SKM-1 (cell line): ENCODE results near the gene NPAS2.

ENCODE experiments used
- DNase-seq: peaks from one replicate; lab custom pipeline; 2025; ENCODE audit not compliant: unreplicated experiment; lab: John Stamatoyannopoulos, UW

NPAS2 gene

DNA sequence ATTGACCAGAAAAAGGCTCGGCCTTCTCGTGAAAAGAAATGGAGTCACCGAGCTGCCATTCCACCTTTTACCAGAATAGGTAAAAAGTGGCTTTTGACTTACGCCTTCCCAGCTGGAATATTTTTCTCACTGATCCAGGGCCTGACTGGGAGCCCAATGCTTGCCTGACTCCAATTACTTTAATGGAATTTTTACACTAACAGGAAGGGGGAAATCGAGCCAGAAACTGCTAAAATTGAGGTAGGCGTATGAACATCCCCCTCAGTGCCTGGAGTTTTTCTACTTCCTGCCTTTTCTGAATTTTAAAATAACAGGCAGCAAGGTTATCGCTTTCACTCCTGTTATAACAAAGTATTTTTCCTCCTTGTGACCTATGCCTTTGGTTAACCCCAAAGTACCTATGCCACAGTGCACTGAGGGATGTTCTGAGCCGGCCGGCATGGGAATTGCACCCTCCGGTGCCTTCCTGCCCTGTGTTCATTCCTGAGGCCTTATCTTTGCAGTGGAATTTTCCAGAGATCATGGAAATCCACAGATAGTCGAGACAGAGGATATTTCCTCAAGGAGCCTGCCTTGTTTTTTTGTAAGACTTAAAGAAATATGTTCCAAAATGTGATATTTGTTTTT, 163.9 kb downstream of the NPAS2 start:
- no peak for DNase-seq

DNA sequence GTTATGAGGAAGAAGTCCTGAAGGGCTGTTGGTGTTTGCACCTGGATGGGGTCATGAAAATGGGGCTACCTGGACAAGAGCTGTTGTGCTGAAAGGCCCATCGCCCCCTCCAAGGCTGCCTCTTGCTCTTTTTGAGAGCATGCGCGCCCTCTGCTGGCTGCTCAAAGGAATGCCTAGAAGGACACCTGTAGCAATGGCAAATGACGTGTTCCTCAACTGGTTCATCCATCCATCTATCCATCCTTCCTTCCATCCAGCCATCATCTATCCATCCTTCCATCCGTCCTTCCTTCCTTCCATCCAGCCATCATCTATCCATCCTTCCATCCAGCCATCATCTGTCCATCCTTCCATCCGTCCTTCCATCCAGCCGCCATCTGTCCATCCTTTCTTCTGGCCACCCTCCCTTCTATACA, 165.0 kb downstream of the NPAS2 start:
- peak; percentile 17 for DNase-seq

DNA sequence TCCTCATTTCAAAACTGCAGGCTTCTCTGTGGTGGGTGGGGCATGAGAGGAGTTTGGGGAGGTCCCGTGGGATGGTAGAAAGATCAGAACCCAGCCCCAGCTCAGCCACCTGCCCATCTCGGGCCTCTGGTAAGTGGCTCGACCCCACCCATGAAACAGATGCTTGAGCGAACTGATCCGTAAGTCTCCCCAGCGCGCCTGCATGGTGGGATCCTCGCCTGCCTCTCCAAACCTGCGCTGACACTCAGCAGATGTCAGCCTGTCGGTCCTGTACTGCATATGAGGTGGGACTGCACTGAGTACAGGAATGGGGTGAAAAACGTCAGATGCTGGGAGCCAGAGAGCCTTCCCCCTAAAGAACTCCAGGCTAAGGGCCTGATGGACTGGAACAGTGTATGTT, 166.2 kb downstream of the NPAS2 start:
- no peak for DNase-seq

DNA sequence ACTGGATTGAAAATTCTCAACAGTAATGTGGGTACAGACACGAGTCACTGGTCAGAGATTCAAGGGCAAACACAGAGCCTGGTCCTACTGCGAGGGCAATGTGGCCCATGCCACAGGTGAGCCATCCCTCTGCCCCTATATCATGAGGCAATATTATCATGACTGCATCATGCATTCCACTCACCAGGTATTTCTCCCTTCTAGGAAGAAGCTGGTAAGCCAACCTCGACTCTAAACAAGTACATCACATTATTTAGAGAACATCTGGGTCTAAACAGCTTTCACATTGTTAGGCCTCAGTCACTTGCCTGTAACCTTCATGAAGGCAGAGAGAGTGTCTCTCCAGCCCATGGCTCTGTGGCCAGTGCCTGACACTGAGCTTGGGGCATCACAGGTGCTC, 167.6 kb downstream of the NPAS2 start:
- no peak for DNase-seq

DNA sequence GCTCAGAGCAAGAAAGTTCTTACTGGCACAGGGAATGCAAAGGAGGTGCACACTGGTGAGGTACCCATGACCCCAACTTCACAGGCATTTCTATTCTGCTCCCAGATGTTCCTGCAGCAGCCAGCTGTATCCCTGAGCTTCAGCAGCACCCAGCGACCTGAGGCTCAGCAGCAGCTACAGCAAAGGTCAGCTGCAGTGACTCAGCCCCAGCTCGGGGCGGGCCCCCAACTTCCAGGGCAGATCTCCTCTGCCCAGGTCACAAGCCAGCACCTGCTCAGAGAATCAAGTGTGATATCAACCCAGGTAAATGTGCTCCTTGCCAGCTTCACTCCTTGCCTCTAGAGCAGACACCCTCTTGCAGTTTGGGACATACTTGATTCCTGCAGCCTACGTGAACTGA, 168.0 kb downstream of the NPAS2 start:
- DNase-seq: no peak

DNA sequence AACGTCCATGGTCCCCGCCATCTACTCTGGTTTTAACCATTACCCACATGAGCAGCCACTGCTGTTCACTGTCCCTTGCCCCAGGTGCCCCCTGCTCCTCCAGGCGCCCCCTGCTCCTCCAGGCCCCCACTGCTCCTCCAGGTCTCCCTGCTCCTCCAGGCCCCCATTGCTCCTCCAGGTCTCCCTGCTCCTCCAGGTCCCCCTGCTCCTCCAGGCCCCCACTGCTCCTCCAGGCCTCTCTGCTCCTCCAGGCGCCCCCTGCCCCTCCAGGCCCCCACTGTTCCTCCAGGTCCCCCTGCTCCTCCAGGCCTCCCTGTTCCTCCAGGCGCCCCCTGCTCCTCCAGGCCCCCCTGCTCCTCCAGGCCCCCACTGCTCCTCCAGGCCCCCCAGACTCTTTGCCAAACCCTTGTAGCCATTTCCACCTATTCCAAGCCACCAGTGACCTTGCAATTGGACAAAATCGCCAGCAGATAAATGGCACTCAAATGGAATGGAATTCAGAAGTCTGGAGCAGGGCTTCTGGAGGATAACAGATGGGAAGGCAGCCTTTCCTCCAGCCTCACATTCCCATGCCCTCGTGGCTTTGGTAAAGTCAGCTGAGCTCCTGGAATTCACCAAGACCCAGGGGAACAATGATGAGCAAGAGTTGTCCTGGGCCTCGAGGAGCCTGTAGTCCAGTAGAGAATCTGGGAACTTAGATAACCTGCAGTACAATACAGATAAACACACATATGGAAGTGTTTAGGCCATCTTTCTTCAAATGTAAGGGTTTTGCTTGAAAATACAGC, 168.9 kb downstream of the NPAS2 start:
- no peak for DNase-seq

DNA sequence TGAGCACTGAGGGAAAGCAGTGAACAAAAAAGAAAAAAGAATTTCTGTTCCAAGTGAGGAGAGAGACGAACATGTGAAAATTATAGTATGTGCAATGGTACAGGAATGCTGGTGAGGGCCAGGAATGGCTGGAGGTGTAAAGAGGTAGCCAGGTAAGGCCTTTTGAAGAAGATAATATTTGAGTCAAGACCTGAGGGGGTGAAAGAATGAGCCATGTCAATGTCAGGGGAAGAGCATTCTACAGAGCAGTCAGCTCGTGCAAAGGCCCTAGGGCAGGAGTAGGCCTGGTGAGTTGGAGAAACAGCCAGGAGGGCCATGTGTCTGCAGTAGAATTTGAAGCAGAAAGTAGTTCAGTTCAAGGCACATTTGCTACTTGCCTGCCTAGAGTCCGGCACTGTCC, 169.7 kb downstream of the NPAS2 start:
- no peak for DNase-seq

DNA sequence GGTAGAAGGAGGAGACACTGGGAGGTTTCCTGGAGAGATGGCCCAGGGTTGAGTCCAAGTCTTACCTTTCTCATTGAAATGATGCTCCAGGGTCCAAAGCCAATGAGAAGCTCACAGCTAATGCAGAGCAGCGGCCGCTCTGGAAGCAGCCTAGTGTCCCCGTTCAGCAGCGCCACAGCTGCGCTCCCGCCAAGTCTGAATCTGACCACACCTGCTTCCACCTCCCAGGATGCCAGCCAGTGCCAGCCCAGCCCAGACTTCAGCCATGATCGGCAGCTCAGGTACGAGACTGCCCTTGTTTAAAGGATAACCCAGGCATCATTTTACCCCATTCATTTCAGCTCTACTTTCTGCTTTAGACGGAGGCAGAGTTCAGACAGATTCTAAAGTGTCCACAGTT, 170.2 kb downstream of the NPAS2 start:
- no peak for DNase-seq

DNA sequence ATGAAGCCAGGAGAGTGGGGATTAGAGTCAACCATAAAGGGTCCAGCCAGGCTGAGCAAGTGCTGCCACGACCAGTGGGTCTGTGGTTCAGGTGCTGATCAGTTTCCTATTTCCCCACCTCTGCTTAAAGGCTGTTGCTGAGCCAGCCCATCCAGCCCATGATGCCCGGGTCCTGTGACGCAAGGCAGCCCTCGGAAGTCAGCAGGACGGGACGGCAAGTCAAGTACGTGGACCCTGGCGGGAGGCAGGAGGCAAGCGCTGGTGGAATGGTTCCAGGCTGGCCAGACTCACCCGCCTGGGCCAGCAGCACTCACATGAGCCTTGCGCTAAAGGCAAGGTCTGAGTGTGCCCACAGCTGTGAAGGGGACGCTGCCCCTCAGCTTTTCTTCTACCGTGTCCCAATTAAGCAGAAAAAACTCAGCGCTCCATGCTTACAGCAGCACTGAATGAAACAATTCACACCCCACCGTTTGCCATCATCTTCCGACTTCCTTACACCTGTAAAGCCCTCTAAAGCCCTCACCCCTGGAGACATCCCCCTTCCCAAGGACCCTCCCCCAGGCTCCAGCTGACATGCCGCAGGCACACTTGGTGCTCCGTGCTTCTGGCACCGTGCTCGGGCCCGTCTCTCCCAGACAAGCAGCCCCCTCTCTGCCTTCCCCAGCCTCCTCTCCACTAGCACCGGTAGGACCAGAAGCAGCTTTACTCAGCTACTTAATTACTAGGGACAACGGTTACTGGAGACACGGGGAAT, 170.9 kb downstream of the NPAS2 start:
- no peak for DNase-seq

DNA sequence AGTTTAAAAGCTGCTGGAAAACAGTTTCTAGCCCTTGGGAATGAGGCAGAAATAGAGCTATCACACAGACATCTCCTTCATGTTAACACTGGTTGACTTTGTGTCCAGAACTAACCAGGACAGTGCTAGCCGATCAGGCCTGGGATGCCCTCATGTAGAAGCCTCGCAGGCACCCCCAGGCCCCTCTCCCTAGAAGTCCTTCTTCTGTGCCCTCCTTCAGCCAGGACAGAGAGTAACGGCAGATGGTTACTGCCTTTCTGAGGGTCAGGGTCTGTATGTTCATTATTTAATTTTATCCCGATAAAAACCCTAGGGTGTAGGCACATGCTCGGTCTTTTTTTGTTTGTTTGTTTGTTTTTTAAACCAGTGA, 171.4 kb downstream of the NPAS2 start:
- DNase-seq: no peak

DNA sequence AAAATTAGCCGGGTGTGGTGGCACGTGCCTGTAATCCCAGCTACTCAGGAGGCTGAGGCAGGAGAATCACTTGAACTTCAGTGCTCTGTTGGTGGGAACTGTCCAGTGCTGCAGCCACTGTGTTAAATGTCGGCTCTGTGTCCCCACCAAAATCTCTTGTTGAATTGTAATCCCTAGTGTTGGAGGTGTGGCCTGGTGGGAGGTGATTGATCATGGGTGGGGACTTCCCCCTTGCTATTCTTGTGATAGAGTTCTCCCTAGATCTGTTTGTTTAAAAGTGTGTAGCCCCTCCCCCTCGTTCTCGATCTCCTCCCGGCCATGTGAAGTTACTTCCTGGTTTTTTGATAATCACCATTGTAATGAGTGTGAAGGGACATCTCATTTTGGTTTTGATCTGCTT, 172.3 kb downstream of the NPAS2 start:
- DNase-seq: no peak

DNA sequence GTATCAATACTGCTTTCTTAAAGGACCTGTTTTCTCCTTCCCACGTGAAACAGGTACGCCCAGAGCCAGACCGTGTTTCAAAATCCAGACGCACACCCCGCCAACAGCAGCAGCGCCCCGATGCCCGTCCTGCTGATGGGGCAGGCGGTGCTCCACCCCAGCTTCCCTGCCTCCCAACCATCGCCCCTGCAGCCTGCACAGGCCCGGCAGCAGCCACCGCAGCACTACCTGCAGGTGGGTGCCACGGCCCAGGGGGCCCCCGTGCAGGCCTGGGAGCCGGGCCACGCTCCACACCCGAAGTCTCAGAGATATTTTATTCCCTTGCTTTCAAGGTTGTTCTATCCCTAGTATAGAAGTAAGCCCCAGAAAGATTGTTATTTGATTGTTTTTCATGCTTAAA, 173.4 kb downstream of the NPAS2 start:
- DNase-seq: no peak

DNA sequence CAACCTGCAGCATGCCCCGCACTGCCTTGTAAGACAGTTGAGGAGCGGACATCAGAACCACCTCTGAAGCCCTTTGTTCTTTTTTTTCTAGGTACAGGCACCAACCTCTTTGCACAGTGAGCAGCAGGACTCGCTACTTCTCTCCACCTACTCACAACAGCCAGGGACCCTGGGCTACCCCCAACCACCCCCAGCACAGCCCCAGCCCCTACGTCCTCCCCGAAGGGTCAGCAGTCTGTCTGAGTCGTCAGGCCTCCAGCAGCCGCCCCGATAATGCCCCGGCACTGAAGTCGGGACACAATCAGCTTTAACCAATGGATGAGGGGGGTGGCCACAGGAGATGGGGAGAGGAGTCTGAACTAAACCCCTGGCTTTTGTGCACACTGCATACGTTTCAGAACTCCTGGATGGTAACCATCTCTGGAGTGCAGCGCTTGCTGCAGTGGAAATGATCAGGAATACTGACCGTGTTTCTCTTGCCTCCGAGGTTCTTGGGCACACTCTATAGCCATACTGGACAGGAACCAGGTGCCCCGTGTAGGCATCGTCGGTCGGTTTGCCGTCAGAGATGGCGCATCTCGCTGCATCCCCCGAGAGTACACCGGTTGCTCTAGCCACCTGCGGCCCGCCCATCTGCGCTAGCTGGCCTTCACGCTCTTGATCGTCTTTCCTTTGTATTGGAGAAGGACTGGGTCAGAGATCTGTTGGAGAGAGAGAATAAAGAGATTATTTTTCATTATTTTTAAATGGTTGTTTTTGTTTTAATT, 175.6 kb downstream of the NPAS2 start:
- DNase-seq: no peak

DNA sequence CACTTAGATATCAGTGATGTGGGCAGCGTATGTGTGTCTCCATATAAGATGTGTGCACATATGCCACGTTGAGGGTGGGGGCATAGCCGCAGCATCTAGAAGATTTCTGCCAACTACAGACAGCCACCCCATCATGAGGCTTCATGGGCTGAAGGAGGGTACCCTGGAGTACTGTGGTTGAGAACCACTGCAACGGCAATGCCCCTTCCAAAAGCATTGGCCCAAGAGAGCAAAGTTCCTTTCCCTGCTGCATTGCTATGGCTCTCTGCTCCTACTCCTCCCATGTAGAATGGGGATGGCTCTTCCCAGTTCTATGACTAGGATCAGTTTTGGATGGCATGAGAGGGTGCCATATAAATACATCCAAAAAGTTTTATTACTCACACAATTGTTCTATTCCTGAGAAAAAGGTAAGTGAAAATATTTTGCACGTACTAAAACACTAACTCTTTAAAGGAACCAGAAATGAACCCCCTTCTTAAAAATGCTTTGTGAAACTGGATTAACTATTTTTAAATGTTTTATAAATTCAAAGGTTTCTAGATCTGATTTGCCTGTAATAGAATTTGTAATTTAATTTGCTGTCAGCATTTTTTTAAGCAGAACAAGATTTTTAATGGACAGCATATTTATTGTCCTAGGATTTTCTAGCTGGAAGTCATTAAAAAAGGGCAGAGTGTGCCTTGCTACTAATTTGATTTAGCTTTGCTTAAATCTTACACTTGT, 177.7 kb downstream of the NPAS2 start:
- no peak for DNase-seq

DNA sequence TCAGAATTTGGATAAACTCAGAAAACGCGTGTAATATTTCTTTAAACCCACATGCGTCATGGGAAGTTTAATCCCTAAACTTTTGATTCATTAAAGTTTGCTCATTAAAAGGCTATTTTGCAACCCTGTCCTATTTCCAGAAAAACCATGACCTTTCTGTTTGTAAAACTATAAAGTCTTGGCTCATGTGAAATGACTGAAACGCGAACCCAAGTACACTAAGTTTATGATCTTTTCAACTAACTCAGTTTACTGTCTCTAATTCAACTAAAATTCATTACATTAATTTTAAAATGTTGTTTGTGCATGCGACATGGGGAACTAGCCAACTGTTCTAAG, 178.3 kb downstream of the NPAS2 start:
- no peak for DNase-seq

DNA sequence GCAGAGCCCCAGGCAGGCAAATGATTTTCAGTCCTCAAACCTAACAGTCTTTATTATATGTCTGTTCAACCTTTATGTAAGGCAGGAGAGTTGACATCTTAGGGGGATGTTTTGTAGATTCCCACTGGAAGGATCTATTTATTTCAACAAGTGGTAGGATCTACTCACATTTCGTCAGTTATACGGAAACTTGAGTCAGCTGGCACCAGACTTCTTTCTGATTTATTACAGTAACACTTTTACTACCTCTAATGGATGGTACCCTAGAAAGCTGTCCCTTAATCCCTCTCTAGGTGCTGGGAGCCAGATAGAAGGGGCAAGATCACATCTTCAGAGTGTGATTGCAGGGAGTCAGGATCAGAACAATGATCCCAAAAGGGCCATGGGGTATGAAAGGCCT, 180.1 kb downstream of the NPAS2 start:
- DNase-seq: no peak

DNA sequence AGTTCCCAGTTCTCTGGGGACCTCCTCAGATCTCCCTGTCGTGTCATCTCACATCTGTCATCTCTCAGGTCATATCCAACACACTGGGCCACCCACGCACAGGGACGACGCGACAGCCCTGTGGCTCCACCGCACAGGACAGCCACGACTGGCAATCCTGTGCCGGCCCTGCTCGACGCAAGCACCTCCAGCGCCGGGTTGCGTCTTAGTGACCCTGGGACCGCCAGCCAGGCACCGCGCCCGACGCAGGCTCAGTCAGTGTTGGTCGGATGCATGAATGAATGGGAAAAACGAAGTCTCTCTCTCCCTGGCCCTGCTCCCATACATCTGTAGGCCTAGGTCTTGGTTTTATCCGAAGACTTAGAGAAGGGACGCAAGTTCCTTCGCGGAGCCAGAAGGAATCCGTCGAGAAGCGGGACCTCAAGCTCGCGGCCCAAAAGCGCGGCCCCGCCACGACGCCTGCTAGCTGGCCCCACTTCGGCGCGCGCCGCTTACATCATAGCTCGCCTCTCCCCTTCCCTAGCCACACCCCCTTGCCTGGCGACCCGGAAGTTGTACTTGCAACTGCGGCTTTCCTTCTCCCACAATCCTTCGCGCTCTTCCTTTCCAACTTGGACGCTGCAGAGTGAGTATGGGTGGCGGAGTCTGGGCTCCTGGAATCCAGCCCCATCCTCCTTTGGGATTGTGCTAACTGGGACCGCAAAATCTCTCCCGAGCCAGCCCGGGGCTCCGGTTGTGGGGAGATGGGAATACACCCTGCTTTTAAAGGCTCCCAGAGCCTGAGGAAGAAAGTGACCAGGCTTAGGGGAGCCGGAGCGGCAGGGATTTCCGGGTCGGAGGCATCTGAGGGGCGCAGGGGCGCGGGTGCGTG, 182.0 kb downstream of the NPAS2 start, which contains the start of gene RPL31:
Gene RPL31, plus strand, starts transcription at position 599 of the 871 bp plus-strand sequence. CDS start 413 bp downstream, outside the sequence.
- DNase-seq: peak; percentile 96

DNA sequence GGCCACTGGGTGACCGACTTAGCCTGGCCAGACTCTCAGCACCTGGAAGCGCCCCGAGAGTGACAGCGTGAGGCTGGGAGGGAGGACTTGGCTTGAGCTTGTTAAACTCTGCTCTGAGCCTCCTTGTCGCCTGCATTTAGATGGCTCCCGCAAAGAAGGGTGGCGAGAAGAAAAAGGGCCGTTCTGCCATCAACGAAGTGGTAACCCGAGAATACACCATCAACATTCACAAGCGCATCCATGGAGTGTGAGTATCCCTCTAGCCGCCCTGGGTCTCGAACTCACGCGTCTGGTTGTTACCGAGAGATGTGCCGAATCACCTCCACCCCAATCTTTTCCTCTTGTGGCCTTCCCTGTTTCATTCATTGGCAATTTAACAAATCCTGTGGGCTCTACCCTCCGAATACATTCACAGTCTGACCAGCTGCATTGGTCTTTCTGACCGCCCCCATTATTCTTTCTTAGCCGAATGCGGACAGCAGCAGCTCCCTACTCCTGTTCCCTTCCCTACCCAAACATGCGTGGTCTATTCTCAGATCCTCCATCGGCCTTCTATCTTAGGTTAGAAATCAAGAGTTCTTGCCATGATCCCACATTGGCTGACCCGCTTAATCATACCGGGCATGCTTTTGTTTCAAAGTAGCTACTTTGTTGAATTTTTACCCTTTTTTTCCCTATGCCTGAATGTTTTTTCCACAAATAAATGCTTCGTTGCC, 182.8 kb downstream of the NPAS2 start:
- no peak for DNase-seq

DNA sequence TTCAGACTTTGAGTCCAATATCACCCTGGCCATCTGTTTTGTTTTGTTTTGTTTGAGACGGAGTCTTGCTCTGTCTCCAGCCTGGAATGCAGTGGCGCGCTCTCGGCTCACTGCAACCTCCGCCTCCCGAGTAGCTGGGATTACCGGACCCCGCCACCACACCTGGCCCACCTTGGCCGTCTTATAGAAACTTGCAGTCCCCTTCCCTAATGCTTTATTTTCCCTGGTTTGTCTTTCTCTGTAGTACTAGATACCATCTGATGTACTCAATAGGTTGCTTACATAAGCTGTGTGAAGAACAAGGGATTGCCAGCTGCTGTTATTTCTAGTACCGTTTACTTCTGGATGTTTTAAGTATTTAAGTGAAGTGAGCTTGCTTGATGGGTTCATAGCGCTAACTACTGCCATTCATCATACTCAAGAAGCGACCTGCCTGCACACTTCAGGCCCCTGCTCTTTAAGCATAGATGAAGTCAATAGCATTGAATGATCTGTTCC, 183.4 kb downstream of the NPAS2 start:
- no peak for DNase-seq
